Omental fat pad (tissue), 4 donors: ENCODE measurements around the gene CMIP. TPM values are rescaled to one million over a fixed set of nuclear protein-coding genes. Genes with fewer than 3 reads are reported as not detected.

ENCODE experiments used
- ATAC-seq: fragments of 150-250 bp; one replicate; pipeline ENCODE4 v1.9.1; 2016; ENCODE audit warnings: mild to moderate bottlenecking, moderate library complexity; ENCODE audit not compliant: low FRiP score
- DNase-seq: peaks from one replicate; pipeline ENCODE4 v3.0.0-alpha.2; 2019; ENCODE audit warnings: low spot score
- total RNA-seq, 4 donors: library from RNA; depleted of rRNA; stranded (reverse); fragments of >200 nt; gene quantifications; one replicate each; pipeline ENCODE4 v1.1.0, GENCODE V29; 2016
- TF ChIP-seq, protein P1 (sequence below), 3 donors: fragments of 450-650 bp; IDR thresholded peaks; one replicate each; pipeline ENCODE4 v1.5.1; 2016 to 2017; ENCODE audit warnings: antibody characterized with exemption in 3 of 3, mild to moderate bottlenecking in 3 of 3, moderate library complexity in 2 of 3

CMIP gene
- total RNA-seq, 4 donors from 2014 or later: 15.8 to 52.8 (median 32.0) TPM

- ATAC-seq: no peak
- no peak for DNase-seq
- TF ChIP-seq, protein P1, sequence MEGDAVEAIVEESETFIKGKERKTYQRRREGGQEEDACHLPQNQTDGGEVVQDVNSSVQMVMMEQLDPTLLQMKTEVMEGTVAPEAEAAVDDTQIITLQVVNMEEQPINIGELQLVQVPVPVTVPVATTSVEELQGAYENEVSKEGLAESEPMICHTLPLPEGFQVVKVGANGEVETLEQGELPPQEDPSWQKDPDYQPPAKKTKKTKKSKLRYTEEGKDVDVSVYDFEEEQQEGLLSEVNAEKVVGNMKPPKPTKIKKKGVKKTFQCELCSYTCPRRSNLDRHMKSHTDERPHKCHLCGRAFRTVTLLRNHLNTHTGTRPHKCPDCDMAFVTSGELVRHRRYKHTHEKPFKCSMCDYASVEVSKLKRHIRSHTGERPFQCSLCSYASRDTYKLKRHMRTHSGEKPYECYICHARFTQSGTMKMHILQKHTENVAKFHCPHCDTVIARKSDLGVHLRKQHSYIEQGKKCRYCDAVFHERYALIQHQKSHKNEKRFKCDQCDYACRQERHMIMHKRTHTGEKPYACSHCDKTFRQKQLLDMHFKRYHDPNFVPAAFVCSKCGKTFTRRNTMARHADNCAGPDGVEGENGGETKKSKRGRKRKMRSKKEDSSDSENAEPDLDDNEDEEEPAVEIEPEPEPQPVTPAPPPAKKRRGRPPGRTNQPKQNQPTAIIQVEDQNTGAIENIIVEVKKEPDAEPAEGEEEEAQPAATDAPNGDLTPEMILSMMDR (IDR thresholded peaks at IDR 0.05): no peak
These were observed 125.7 kb downstream of the CMIP start for GRCh38 chr16:81570151-81570846.

DNA sequence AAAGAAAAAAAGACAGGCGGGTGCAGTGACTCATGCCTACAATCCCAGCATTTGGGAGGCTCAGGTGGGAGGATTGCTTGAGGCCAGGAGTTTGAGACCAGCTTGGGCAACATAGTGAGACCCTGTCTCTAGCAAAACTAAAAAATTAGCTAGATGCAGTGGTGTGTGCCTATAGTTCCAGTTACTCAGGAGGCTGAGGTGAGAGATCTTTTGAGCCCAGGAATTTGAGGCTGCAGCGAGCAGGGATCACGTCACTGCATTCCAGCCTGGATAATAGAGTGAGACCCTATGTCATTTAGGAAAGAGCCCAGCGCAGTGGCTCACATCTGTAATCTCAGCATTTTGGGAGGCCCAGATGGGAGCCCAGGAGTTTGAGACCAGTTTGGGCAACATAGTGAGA is 126.6 kb downstream of the CMIP start:
- TF ChIP-seq, protein P1 (IDR thresholded peaks at IDR 0.05): no peak
- DNase-seq: no peak

DNA sequence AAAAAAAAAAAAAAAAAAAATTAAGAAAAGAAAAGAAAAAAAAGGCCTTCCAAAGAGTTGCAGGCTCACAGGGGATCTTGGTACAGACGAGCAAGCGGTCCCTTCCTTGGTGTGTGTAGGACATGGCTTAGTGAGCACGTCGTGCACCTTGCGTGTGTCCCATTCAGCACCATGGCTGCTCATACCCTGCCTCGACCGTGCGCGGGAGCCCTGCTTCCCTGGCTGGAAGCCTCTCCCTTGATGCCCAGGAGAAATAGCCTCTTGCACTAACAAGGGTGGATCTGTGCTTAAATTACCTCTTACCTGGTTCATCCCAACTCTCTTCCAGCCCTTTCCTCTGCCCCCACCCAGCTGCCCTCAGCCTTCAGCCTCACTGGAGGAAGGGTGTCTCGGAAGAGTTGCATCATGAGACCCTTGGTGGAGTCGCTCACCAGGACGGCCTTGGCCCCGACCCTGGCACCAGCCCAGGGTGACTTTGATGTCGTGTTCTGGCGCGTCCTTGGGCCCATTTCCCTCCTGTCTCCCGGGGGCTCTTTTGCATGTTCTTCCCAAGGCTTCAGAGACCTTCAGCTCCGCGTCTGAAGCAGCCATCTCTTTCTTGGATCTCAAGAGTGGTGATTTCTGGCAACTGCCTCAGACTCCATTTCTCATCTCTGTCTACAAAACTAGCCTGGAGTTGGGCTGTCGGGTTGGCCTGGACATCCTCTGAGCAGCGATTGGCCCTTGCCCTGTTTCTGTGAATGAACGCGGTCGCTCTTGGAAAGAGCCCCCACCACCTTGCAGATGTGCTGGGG is 127.2 kb downstream of the CMIP start:
- TF ChIP-seq, protein P1 (IDR thresholded peaks at IDR 0.05): no peak
- ATAC-seq (no peak), DNase-seq (no peak)

More for the DNA sequence above, 126.6 kb downstream of the CMIP start:
- ATAC-seq: no peak

DNA sequence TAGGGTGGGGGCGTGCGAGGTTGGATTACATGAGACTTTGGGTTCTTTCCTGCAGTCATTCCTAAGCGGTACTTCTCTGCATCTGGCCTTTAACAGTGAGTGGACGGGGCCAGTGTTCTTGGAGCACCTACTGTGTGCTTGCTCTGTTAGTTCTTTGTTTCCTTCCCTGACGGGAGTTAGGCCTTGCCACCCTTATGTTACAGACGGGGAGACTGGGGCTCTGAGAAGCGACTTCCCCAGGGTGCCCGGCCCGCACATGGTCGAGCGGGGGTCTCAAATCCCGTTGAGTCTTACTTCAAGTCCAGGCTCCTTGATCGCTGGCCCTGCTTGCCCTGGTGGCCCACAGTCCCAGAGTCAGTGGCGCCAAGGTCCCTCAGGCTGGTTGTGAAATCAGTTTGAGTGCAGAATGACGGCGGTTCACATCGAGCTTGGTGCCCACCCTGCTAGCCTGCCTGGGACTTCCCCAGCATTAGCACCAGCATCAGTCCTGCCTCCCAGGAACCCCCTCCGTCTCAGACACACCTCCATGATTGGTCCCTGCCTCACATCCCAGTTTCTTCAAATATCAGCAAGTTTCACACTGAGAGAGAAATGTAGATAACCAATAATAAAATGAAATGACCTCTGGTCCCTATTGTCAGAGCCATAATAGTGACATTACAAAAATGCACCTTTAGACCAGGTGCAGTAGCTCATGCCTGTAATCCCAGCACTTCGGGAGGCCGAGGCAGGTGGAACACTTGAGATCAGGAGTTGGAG is 128.0 kb downstream of the CMIP start:
- TF ChIP-seq, protein P1 (IDR thresholded peaks at IDR 0.05): no peak

DNA sequence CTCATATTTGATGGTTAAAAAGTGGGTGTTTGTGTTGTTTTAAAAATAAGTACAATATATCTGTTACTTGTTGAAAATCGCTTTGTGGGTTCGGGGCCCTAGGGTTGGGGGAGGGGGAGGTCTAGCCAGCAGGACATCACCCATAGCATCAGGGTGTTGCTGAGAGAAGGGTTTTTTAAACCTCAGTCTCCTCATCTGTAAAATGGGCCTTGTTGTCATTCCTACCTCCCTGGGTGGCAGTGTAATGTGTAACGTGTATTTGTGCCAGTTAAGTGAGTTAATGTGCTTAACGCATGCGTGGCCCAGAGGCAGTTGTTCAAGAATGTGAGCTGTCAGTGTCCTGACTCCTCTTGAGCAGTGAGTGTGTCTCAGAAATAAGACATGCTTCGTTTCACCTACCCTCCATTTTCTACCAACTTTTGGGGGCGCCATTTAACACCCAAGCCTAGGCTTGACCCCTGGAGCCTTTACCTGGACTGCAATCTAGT is 129.0 kb downstream of the CMIP start:
- ATAC-seq: no peak
- TF ChIP-seq, protein P1 (IDR thresholded peaks at IDR 0.05): no peak
- DNase-seq: no peak

More for the DNA sequence above, 128.0 kb downstream of the CMIP start:
- no peak for ATAC-seq
- no peak for DNase-seq

GRCh38 chr16:81574168-81574567 is 129.6 kb downstream of the CMIP start:
- TF ChIP-seq, protein P1 (IDR thresholded peaks at IDR 0.05): no peak
- DNase-seq (no peak), ATAC-seq (peak; percentile 33)
